Neural cell (in vitro differentiated cells): ENCODE data around the gene SYT10. TPM values are rescaled to one million over a fixed set of nuclear protein-coding genes. Genes with fewer than 3 reads are reported as not detected.

Source experiments
- H2AFZ ChIP-seq: fragments of 200-600, 300-800 bp; sonication (generic), shearing (Covaris generic); 2 replicates; pipeline ENCODE4 v1.6.0; 2014; ENCODE audit warnings: low read depth, mild to moderate bottlenecking, antibody characterized with exemption, low read length, moderate library complexity
- H3F3A ChIP-seq: fragments of 200-600 bp; shearing (Covaris generic); 2 replicates; pipeline ENCODE4 v1.6.1; 2016; ENCODE audit warnings: mild to moderate bottlenecking, moderate library complexity, mixed read lengths, antibody characterized with exemption, low read length; ENCODE audit not compliant: insufficient read depth, poor library complexity, severe bottlenecking
- H3K27ac ChIP-seq: fragments of 200-600, 300-800 bp; sonication (generic), shearing (Covaris generic); 2 replicates; pipeline ENCODE4 v1.5.1; 2014; ENCODE audit warnings: mild to moderate bottlenecking, low read length, moderate library complexity
- H3K27me3 ChIP-seq: fragments of 300-800, 200-600 bp; sonication (generic), shearing (Covaris generic); 2 replicates; pipeline ENCODE4 v1.6.0; 2014; ENCODE audit warnings: mild to moderate bottlenecking, low read depth, low read length, moderate library complexity; ENCODE audit not compliant: insufficient read depth
- H3K36me3 ChIP-seq: fragments of 300-800, 200-600 bp; sonication (generic), shearing (Covaris generic); 2 replicates; pipeline ENCODE4 v1.5.1; 2014; ENCODE audit warnings: mild to moderate bottlenecking, antibody characterized with exemption, low read length, moderate library complexity; ENCODE audit not compliant: insufficient read depth
- H3K4me2 ChIP-seq: fragments of 300-800, 200-600 bp; sonication (generic), shearing (Covaris generic); 2 replicates; pipeline ENCODE4 v1.6.0; 2014; ENCODE audit warnings: mild to moderate bottlenecking, low read length
- H3K4me3 ChIP-seq: fragments of 300-800, 200-600 bp; sonication (generic), shearing (Covaris generic); 2 replicates; pipeline ENCODE4 v1.5.1; 2014; ENCODE audit warnings: mild to moderate bottlenecking, low read length, moderate library complexity
- H3K79me2 ChIP-seq: fragments of 200-600 bp; shearing (Covaris generic); replicated peaks from 2 replicates; pipeline ENCODE4 v1.6.0; 2014; ENCODE audit warnings: mild to moderate bottlenecking, low read length, moderate library complexity; ENCODE audit not compliant: insufficient read depth
- H3K9ac ChIP-seq: fragments of 300-800, 200-600 bp; sonication (generic), shearing (Covaris generic); 2 replicates; pipeline ENCODE4 v1.6.1; 2016; ENCODE audit warnings: mild to moderate bottlenecking, low read length, mixed read lengths
- H3K9me2 ChIP-seq: fragments of 200-600 bp; shearing (Covaris generic); 2 replicates; pipeline ENCODE4 v1.6.1; 2016; ENCODE audit warnings: mild to moderate bottlenecking, low read length, mixed read lengths; ENCODE audit not compliant: insufficient read depth
- H3K9me3 ChIP-seq: fragments of 200-600, 300-800 bp; sonication (generic), shearing (Covaris generic); 2 replicates; pipeline ENCODE4 v1.6.1; 2016; ENCODE audit warnings: mild to moderate bottlenecking, mixed run types, low read length, moderate library complexity, mixed read lengths
- H4K20me1 ChIP-seq: fragments of 200-600 bp; shearing (Covaris generic); 2 replicates; pipeline ENCODE4 v1.6.1; 2016; ENCODE audit warnings: mild to moderate bottlenecking, mixed run types; ENCODE audit not compliant: insufficient read depth
- CTCF ChIP-seq: fragments of 450-650 bp; IDR thresholded peaks from 2 replicates; pipeline ENCODE4 v1.5.1; 2014; ENCODE audit warnings: antibody characterized with exemption, mild to moderate bottlenecking, moderate library complexity; ENCODE audit not compliant: poor library complexity, severe bottlenecking
- EP300 ChIP-seq: fragments of 450-650 bp; conservative IDR thresholded peaks from 2 replicates; pipeline ENCODE4 v1.6.1; 2014; ENCODE audit warnings: antibody characterized with exemption, mild to moderate bottlenecking, moderate library complexity; ENCODE audit not compliant: poor library complexity, severe bottlenecking
- EZH2 ChIP-seq: fragments of 200-600, 300-800 bp; shearing (Covaris generic), sonication (generic); IDR thresholded peaks from 2 replicates; pipeline ENCODE4 v1.6.1; 2014; ENCODE audit warnings: antibody characterized with exemption, low read length, borderline replicate concordance, mild to moderate bottlenecking; ENCODE audit not compliant: insufficient read depth, poor library complexity, severe bottlenecking
- MXI1 ChIP-seq: fragments of 450-650 bp; conservative IDR thresholded peaks from 2 replicates; pipeline ENCODE4 v1.6.1; 2014; ENCODE audit warnings: antibody characterized with exemption, mild to moderate bottlenecking; ENCODE audit not compliant: poor library complexity, severe bottlenecking
- POLR2AphosphoS5 ChIP-seq: IDR thresholded peaks from 2 replicates; pipeline ENCODE4 v1.6.1; 2012
- RAD21 ChIP-seq: fragments of 450-650 bp; conservative IDR thresholded peaks from 2 replicates; pipeline ENCODE4 v1.6.1; 2014; ENCODE audit warnings: antibody characterized with exemption, mild to moderate bottlenecking, moderate library complexity
- REST ChIP-seq: IDR thresholded peaks from 2 replicates; pipeline ENCODE4 v1.6.1; 2012; ENCODE audit warnings: borderline replicate concordance
- SMC3 ChIP-seq: fragments of 450-650 bp; conservative IDR thresholded peaks from 2 replicates; pipeline ENCODE4 v1.6.1; 2014; ENCODE audit warnings: antibody characterized with exemption, mild to moderate bottlenecking, moderate library complexity; ENCODE audit not compliant: poor library complexity
- TAF1 ChIP-seq: IDR thresholded peaks from 2 replicates; pipeline ENCODE4 v1.6.1; 2012; ENCODE audit warnings: low read depth
- polyA plus RNA-seq: library from polyadenylated mRNA; depleted of rRNA; stranded (reverse); fragments of >200 nt; gene quantifications from 2 replicates; pipeline ENCODE4 v1.2.3, GENCODE V29; 2014

SYT10 gene
- polyA plus RNA-seq, 1 donor from 2014 or later: 12.3 TPM

GRCh38 chr12:33431648-33432047, 8.0 kb downstream of the SYT10 start:
- no peaks in the 10 kb centered on the region for H3F3A ChIP-seq
- H3K27me3 ChIP-seq: no peaks in the 10 kb centered on the region
- peaks cover 6% of the 10 kb centered on the region for H3K79me2 ChIP-seq
- H3K9me3 ChIP-seq: no peaks in the 10 kb centered on the region
- H3K9ac ChIP-seq: no peak overlapping the region
- H2AFZ ChIP-seq: no peak overlapping the region
- H3K27ac ChIP-seq: no peak overlapping the region
- TF ChIP-seq REST: no peak
- no peak for TF ChIP-seq POLR2AphosphoS5
- TF ChIP-seq RAD21: no peak
- TF ChIP-seq MXI1: no peak
- TF ChIP-seq EZH2: no peak
- TF ChIP-seq TAF1: no peak
- no peak for TF ChIP-seq SMC3
- no peak for TF ChIP-seq EP300
- no peak for TF ChIP-seq CTCF
- no peaks in the 10 kb centered on the region for H3K36me3 ChIP-seq
- no peaks in the 10 kb centered on the region for H3K9me2 ChIP-seq
- H4K20me1 ChIP-seq: no peaks in the 10 kb centered on the region
- no peak overlapping the region for H3K4me2 ChIP-seq
- H3K4me3 ChIP-seq: no peak overlapping the region

GRCh38 chr12:33429468-33429867, 10.2 kb downstream of the SYT10 start:
- Histone ChIP-seq H3K9me3 (no peaks in the 10 kb centered on the region), H3K36me3 (no peaks in the 10 kb centered on the region), H3F3A (no peaks in the 10 kb centered on the region), H3K9ac (no peak overlapping the region), H2AFZ (no peak overlapping the region), H3K27me3 (no peaks in the 10 kb centered on the region), H3K4me3 (no peak overlapping the region), H3K27ac (no peak overlapping the region), H3K79me2 (no peaks in the 10 kb centered on the region), H3K4me2 (no peak overlapping the region), H4K20me1 (no peaks in the 10 kb centered on the region), H3K9me2 (no peaks in the 10 kb centered on the region)
- no peak for TF ChIP-seq RAD21
- no peak for TF ChIP-seq REST
- no peak for TF ChIP-seq POLR2AphosphoS5
- no peak for TF ChIP-seq CTCF
- no peak for TF ChIP-seq MXI1
